ENCODE measurements around the gene ADAT2.
"Not testable (repeated sequence)": the region's sequence is repeated elsewhere in the genome, so short reads cannot be mapped to it uniquely, and the experiment has no call there.

ADAT2 gene

DNA sequence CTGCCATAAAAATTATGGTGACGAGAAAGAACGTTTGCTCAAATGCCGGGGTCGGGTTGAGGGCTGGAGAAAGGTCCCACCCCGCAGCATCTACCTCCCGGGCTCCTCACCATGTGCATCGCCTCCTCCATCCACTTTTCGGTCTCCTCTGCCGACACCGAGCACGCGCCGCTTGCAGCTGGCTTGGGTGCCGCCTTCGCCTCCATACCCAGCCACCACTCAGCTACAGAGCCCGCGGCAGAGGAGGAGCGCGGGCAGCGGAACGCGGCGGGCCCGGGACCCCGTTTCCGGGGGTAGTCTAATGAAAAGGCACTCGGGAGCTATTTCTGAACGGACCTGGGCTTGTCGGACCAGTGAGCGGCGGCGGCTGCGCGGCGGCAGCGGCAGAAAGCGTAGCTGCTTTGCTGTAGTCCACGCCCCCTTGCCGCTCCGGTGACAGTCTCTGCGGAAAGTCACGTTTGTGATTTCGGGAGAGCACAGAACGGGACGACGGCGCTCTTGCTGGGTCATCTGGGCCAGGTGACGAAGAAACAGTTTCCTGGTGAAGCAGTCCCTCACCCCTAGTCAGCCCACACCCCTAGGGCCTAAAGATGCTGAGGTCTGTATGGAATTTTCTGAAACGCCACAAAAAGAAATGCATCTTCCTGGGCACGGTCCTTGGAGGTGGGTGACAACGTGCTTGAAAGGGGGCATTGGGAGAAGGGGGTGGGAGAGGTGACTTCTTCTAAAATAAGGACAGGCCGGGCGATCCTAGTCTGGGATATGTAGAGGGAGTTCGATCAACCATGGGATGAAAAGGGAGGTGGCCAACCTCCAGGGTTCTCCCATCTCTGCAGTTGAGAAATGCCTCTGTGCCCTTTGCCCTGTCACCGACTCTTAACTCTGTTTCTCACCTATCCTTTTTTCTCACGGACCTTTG is at the start of gene ADAT2, which contains the start of gene PEX3:
Gene ADAT2, minus strand, starts transcription at position 243 of the 919 bp plus-strand sequence. Its CDS starts 37 bp downstream, at position 206.
Gene PEX3, plus strand, starts transcription at position 353 of the 919 bp plus-strand sequence. Its CDS starts 238 bp downstream, at position 591.
- Histone ChIP-seq H3K4me3 (ENCODE audit: low read length) (peak within 1 kb of the TSS; percentile 92), H3K36me3 (ENCODE audit: insufficient read depth, low read depth, low read length) (no peaks in the 10 kb centered on the region), H3K27me3 (ENCODE audit: insufficient read depth, low read length) (no peaks in the 10 kb centered on the region), H3K4me1 (ENCODE audit: insufficient read depth, low read length) (no peaks in the 10 kb centered on the region; the same call in 1 of the 2 replicates), H3K27ac (ENCODE audit: low read length) (peak within 1 kb of the TSS; percentile 19), H3K9ac (ENCODE audit: low read depth, low read length) (peak within 1 kb of the TSS; percentile 95), H3K9me3 (ENCODE audit: insufficient read depth, low read depth, low read length) (no peaks in the 10 kb centered on the region)

DNA sequence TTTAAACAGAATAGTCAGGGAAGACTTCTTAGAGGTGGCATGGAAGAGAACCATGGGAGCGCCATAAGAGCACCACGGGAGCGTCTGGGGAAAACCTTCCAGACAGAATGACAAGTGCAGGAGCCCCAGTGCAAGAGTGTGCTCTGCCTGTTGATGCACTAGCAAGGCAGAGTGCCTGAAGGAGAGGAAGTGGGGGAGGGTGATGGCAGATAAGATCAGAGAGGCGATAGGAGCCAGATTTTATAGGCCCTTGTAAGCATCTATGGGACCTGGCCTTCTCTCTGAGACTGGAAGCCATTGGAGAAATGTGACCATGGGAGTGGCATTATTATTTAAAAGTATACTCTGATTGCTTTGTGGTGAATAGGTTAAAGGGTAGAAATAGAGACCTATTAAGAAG is 47.9 kb upstream of the ADAT2 start:
- Histone ChIP-seq H3K9ac (ENCODE audit: low read depth, low read length) (no peak overlapping the region), H3K36me3 (ENCODE audit: insufficient read depth, low read depth, low read length) (peaks cover 82% of the 10 kb centered on the region), H3K9me3 (ENCODE audit: insufficient read depth, low read depth, low read length) (no peaks in the 10 kb centered on the region), H3K27ac (ENCODE audit: low read length) (no peak overlapping the region), H3K4me3 (ENCODE audit: low read length) (no peak overlapping the region), H3K27me3 (ENCODE audit: insufficient read depth, low read length) (no peaks in the 10 kb centered on the region), H3K4me1 (ENCODE audit: insufficient read depth, low read length) (no peaks in the 10 kb centered on the region)

GRCh38 chr6:143496974-143497373 is 46.5 kb upstream of the ADAT2 start:
- Histone ChIP-seq H3K4me3 (ENCODE audit: low read length) (no peak overlapping the region), H3K36me3 (ENCODE audit: insufficient read depth, low read depth, low read length) (peaks cover 68% of the 10 kb centered on the region), H3K27me3 (ENCODE audit: insufficient read depth, low read length) (no peaks in the 10 kb centered on the region), H3K9ac (ENCODE audit: low read depth, low read length) (no peak overlapping the region), H3K4me1 (ENCODE audit: insufficient read depth, low read length) (no peaks in the 10 kb centered on the region), H3K9me3 (ENCODE audit: insufficient read depth, low read depth, low read length) (no peaks in the 10 kb centered on the region), H3K27ac (ENCODE audit: low read length) (no peak overlapping the region)

GRCh38 chr6:143490775-143491174 is 40.3 kb upstream of the ADAT2 start:
- Histone ChIP-seq H3K9ac (ENCODE audit: low read depth, low read length) (no peak overlapping the region), H3K27me3 (ENCODE audit: insufficient read depth, low read length) (no peaks in the 10 kb centered on the region), H3K27ac (ENCODE audit: low read length) (no peak overlapping the region), H3K9me3 (ENCODE audit: insufficient read depth, low read depth, low read length) (no peaks in the 10 kb centered on the region), H3K4me3 (ENCODE audit: low read length) (no peak overlapping the region), H3K4me1 (ENCODE audit: insufficient read depth, low read length) (no peaks in the 10 kb centered on the region), H3K36me3 (ENCODE audit: insufficient read depth, low read depth, low read length) (peaks cover 15% of the 10 kb centered on the region)

DNA sequence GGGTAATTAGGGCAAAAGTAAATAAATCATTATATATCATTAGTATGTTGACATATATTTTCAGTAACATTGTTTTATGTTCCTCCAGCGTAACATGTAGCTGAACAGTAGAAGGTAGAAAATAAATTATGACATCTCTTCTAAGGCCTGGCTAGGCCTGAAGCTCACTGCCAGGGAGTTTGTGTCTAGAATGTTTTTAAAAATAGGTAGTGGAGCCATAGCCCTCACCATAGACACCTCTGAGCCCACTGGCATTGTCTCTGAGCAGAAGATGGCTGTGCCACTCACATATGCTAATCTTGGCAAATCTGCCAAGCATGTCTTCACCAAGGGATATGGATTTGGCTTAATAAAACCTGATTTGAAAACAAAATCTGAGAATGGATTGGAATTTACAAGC is 39.7 kb upstream of the ADAT2 start:
- H3K9ac ChIP-seq (ENCODE audit: low read depth, low read length), result no peak overlapping the region
- no peaks in the 10 kb centered on the region for H3K27me3 ChIP-seq (ENCODE audit: insufficient read depth, low read length)
- H3K4me3 ChIP-seq (ENCODE audit: low read length), result no peak overlapping the region
- no peak overlapping the region for H3K27ac ChIP-seq (ENCODE audit: low read length)
- peaks cover 10% of the 10 kb centered on the region for H3K36me3 ChIP-seq (ENCODE audit: insufficient read depth, low read depth, low read length)
- no peaks in the 10 kb centered on the region for H3K4me1 ChIP-seq (ENCODE audit: insufficient read depth, low read length)
- H3K9me3 ChIP-seq (ENCODE audit: insufficient read depth, low read depth, low read length), result no peaks in the 10 kb centered on the region

DNA sequence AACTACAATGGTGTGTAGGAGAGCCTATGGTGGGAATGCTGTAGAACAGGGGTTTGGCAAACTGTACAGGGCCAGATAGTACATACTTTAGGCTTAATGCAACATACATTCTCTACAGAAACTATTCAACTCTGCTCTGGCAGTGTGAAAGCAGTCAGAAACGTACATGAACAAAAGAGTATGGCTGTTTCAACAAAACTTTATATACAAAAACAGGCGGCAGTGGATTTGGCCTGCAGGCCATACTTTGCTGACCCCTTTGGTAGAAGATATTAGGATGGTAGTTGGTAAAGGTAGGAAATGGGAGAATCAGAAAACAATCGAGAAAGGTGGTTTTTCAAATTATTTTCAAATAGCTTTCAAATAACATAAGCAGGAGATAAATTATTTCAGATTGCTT is 36.3 kb upstream of the ADAT2 start:
- Histone ChIP-seq H3K9ac (ENCODE audit: low read depth, low read length) (no peak overlapping the region), H3K4me1 (ENCODE audit: insufficient read depth, low read length) (no peaks in the 10 kb centered on the region), H3K4me3 (ENCODE audit: low read length) (no peak overlapping the region), H3K27ac (ENCODE audit: low read length) (no peak overlapping the region), H3K9me3 (ENCODE audit: insufficient read depth, low read depth, low read length) (no peaks in the 10 kb centered on the region), H3K27me3 (ENCODE audit: insufficient read depth, low read length) (no peaks in the 10 kb centered on the region), H3K36me3 (ENCODE audit: insufficient read depth, low read depth, low read length) (no peaks in the 10 kb centered on the region)

GRCh38 chr6:143485967-143486366 is 35.5 kb upstream of the ADAT2 start:
- H3K4me3 ChIP-seq (ENCODE audit: low read length), result no peak overlapping the region
- no peaks in the 10 kb centered on the region for H3K9me3 ChIP-seq (ENCODE audit: insufficient read depth, low read depth, low read length)
- H3K27ac ChIP-seq (ENCODE audit: low read length), result no peak overlapping the region
- H3K9ac ChIP-seq (ENCODE audit: low read depth, low read length), result no peak overlapping the region
- H3K4me1 ChIP-seq (ENCODE audit: insufficient read depth, low read length), result no peaks in the 10 kb centered on the region
- H3K27me3 ChIP-seq (ENCODE audit: insufficient read depth, low read length), result no peaks in the 10 kb centered on the region
- no peaks in the 10 kb centered on the region for H3K36me3 ChIP-seq (ENCODE audit: insufficient read depth, low read depth, low read length)

DNA sequence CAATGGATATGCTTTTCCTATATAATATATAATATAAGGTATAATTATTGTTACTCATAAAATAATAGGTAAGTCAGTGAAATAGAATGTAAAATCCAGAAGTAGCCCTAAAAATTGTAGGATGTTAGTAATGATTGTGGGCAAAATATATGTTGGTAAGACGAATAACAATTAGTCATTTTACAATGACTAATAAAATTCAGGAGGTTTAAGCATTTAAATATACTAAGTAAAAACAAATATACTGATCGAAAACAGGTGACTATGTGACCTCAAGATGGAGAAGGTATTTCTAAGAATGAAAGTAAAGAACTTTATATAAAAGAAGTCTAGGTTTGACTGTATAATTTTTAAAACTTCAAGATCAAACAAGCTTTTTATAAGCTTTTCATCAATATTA is 32.1 kb upstream of the ADAT2 start:
- no peaks in the 10 kb centered on the region for H3K9me3 ChIP-seq (ENCODE audit: insufficient read depth, low read depth, low read length)
- no peak overlapping the region for H3K4me3 ChIP-seq (ENCODE audit: low read length)
- no peak overlapping the region for H3K9ac ChIP-seq (ENCODE audit: low read depth, low read length)
- H3K4me1 ChIP-seq (ENCODE audit: insufficient read depth, low read length), result no peaks in the 10 kb centered on the region
- H3K36me3 ChIP-seq (ENCODE audit: insufficient read depth, low read depth, low read length), result no peaks in the 10 kb centered on the region
- no peaks in the 10 kb centered on the region for H3K27me3 ChIP-seq (ENCODE audit: insufficient read depth, low read length)
- H3K27ac ChIP-seq (ENCODE audit: low read length), result no peak overlapping the region

GRCh38 chr6:143478479-143479062 is 28.1 kb upstream of the ADAT2 start:
- Histone ChIP-seq H3K36me3 (ENCODE audit: insufficient read depth, low read depth, low read length) (0 out of 2 replicates have a peak, but pooled peaks cover 3% of the 10 kb centered on the region), H3K9ac (ENCODE audit: low read depth, low read length) (no peak overlapping the region), H3K4me3 (ENCODE audit: low read length) (no peak overlapping the region)

DNA sequence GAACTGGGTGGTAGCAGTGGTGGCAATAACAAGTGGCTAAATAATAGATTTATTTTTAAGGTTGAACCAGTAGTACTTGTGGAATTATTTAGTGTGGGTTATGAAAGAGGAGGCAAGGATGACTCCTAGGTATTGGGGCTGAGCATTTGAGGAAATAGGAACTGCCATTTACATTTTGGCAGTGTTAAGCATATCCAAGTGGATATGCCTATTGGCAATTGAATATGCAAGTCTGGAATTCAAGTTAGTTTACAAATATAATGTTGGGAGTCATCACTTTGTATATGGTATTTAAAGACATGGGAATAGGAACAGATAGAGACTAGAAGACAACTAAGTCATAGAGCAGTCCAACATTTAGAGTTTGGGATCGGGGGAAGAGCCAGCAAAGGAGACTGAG is 26.1 kb upstream of the ADAT2 start:
- no peak overlapping the region for H3K27ac ChIP-seq (ENCODE audit: low read length)
- no peak overlapping the region for H3K4me3 ChIP-seq (ENCODE audit: low read length)
- H3K9me3 ChIP-seq (ENCODE audit: insufficient read depth, low read depth, low read length), result no peaks in the 10 kb centered on the region
- H3K36me3 ChIP-seq (ENCODE audit: insufficient read depth, low read depth, low read length), result 0 out of 2 replicates have a peak, but pooled peaks cover 3% of the 10 kb centered on the region
- no peaks in the 10 kb centered on the region for H3K4me1 ChIP-seq (ENCODE audit: insufficient read depth, low read length)
- H3K27me3 ChIP-seq (ENCODE audit: insufficient read depth, low read length), result no peaks in the 10 kb centered on the region
- H3K9ac ChIP-seq (ENCODE audit: low read depth, low read length), result no peak overlapping the region

More at GRCh38 chr6:143478479-143479062, 28.1 kb upstream of the ADAT2 start:
- Histone ChIP-seq H3K27ac (ENCODE audit: low read length) (no peak overlapping the region), H3K27me3 (ENCODE audit: insufficient read depth, low read length) (no peaks in the 10 kb centered on the region), H3K4me1 (ENCODE audit: insufficient read depth, low read length) (no peaks in the 10 kb centered on the region), H3K9me3 (ENCODE audit: insufficient read depth, low read depth, low read length) (no peaks in the 10 kb centered on the region)

- H3K4me1 ChIP-seq (ENCODE audit: insufficient read depth, low read length), result no peaks in the 10 kb centered on the region
- H3K27me3 ChIP-seq (ENCODE audit: insufficient read depth, low read length), result no peaks in the 10 kb centered on the region
- no peak overlapping the region for H3K27ac ChIP-seq (ENCODE audit: low read length)
- no peak overlapping the region for H3K9ac ChIP-seq (ENCODE audit: low read depth, low read length)
- no peaks in the 10 kb centered on the region for H3K9me3 ChIP-seq (ENCODE audit: insufficient read depth, low read depth, low read length)
- H3K4me3 ChIP-seq (ENCODE audit: low read length), result no peak overlapping the region
- 0 out of 2 replicates have a peak, but pooled peaks cover 3% of the 10 kb centered on the region for H3K36me3 ChIP-seq (ENCODE audit: insufficient read depth, low read depth, low read length)
Measured at GRCh38 chr6:143471822-143472221, 21.3 kb upstream of the ADAT2 start.

- not testable (repeated sequence) for H3K9me3 ChIP-seq (ENCODE audit: insufficient read depth, low read depth, low read length); H3K27ac ChIP-seq (ENCODE audit: low read length); H3K4me3 ChIP-seq (ENCODE audit: low read length); H3K9ac ChIP-seq (ENCODE audit: low read depth, low read length); H3K36me3 ChIP-seq (ENCODE audit: insufficient read depth, low read depth, low read length); H3K27me3 ChIP-seq (ENCODE audit: insufficient read depth, low read length); H3K4me1 ChIP-seq (ENCODE audit: insufficient read depth, low read length)
Measured at GRCh38 chr6:143468823-143469222, 18.3 kb upstream of the ADAT2 start.
